Esophagus squamous epithelium (tissue), 5 donors: ENCODE measurements around the gene NCS1. TPM values are rescaled to one million over a fixed set of nuclear protein-coding genes. Genes with fewer than 3 reads are reported as not detected.

ENCODE experiments used
- DNase-seq: peaks from one replicate; lab custom pipeline; 2025; lab: John Stamatoyannopoulos, UW
- H3K27ac ChIP-seq, 4 donors: fragments of 200-600 bp; sonication (generic); one replicate each; pipeline ENCODE4 v1.5.1; 2016 to 2019; ENCODE audit warnings: mild to moderate bottlenecking in 1 of 4
- H3K27me3 ChIP-seq, 4 donors: fragments of 200-600 bp; sonication (generic); 1 replicate in 3 of 4; 2 replicates in 1 of 4; pipeline versions ENCODE4 v1.5.1 to v1.6.0; 2017 to 2021; ENCODE audit warnings: antibody characterized with exemption in 1 of 4
- H3K36me3 ChIP-seq, 3 donors: fragments of 200-600 bp; sonication (generic); one replicate each; pipeline ENCODE4 v1.5.1; 2016 to 2019
- H3K4me1 ChIP-seq, 3 donors: fragments of 200-600 bp; sonication (generic); one replicate each; pipeline ENCODE4 v1.5.1; 2017 to 2019
- H3K4me3 ChIP-seq, 4 donors: fragments of 200-600 bp; sonication (generic); 1 replicate in 3 of 4; 2 replicates in 1 of 4; pipeline ENCODE4 v1.5.1; 2016 to 2019; ENCODE audit warnings: mild to moderate bottlenecking in 2 of 4, moderate library complexity in 1 of 4
- H3K9me3 ChIP-seq, 3 donors: fragments of 200-600 bp; sonication (generic); one replicate each; pipeline ENCODE4 v1.5.1; 2016 to 2019
- CTCF ChIP-seq, 6 experiments: fragments of 450-650 bp in 4 of 6; fragments of 200-600 bp in 2 of 6; sonication (generic) in 2 of 6; IDR thresholded peaks; one replicate each; pipeline ENCODE4 v1.5.1; 2016 to 2019; ENCODE audit warnings: antibody characterized with exemption in 6 of 6, mild to moderate bottlenecking in 4 of 6, moderate library complexity in 4 of 6
- POLR2A ChIP-seq, 4 donors: fragments of 450-650 bp; IDR thresholded peaks; one replicate each; pipeline ENCODE4 v1.6.1; 2017; ENCODE audit warnings: antibody characterized with exemption in 4 of 4, mild to moderate bottlenecking in 4 of 4, moderate library complexity in 3 of 4
- WGBS, 2 donors: methylation state at CpG; one replicate each; pipeline ENCODE4 v1.1.5; 2018; 5-methylcytosine and 5-hydroxymethylcytosine counted together
- intact Hi-C: fragments of 100-400 bp; cut with DNase I; formaldehyde crosslinking; loops from one replicate; pipeline ENCODE4 v1.15.0; 2022
- total RNA-seq, 4 donors: library from RNA; depleted of rRNA; stranded (reverse); fragments of >200 nt; gene quantifications; one replicate each; pipeline ENCODE4 v1.1.0, GENCODE V29; 2016
- donor health status: DM: yes; HTN: yes; CAD: no.

Gene NCS1
- total RNA-seq, 4 donors from 2014 or later: 9.3 to 31.3 (median 15.2) TPM

GRCh38 chr9:130265431-130266235, 93.4 kb downstream of the NCS1 start, which contains the start of gene HMCN2:
HMCN2 (plus strand) TSS chr9:130265760; CDS start chr9:130265879, 119 bp downstream.
- Histone ChIP-seq H3K4me1 (peaks cover 7 to 52% (median 17%) of the 10 kb centered on the region in 3 donors), H3K27me3 (peaks cover 0 to 83% (median 5%) of the 10 kb centered on the region in 4 donors), H3K9me3 (no peaks in the 10 kb centered on the region), H3K27ac (peak within 1 kb of the TSS; percentile 41 to 90 (median 82)), H3K36me3 (no peaks in the 10 kb centered on the region), H3K4me3 (peak within 1 kb of the TSS in 3 of 4 donors; percentile 32 to 65 (median 47))
- no peak for TF ChIP-seq POLR2A (IDR thresholded peaks at IDR 0.05)
- TF ChIP-seq CTCF (IDR thresholded peaks at IDR 0.05): no peak
- DNase-seq: no peak
- intact Hi-C loops: loop anchor here (10.0 kb wide), 1 partner anchor 69 kb away; no protein-coding TSS in a partner anchor
- 0% methylated on average over 1 to 5 of the region's 89 CpGs for WGBS, 2 donors

GRCh38 chr9:130266236-130267098, 94.3 kb downstream of the NCS1 start:
- Histone ChIP-seq H3K4me3 (peak overlapping the region in 3 of 4 donors; percentile 32 to 65 (median 47)), H3K27me3 (peaks cover 0 to 75% (median 5%) of the 10 kb centered on the region in 4 donors), H3K9me3 (no peaks in the 10 kb centered on the region), H3K36me3 (no peaks in the 10 kb centered on the region), H3K27ac (peak overlapping the region; percentile 41 to 90 (median 82)), H3K4me1 (peaks cover 7 to 50% (median 17%) of the 10 kb centered on the region in 3 donors)
- TF ChIP-seq CTCF (IDR thresholded peaks at IDR 0.05) (no peak), POLR2A (IDR thresholded peaks at IDR 0.05) (no peak)
- intact Hi-C loops: loop anchor here (10.0 kb wide), 1 partner anchor 68 kb away; no protein-coding TSS in a partner anchor
- DNase-seq: no peak
- WGBS, 2 donors: 45 to 47% methylated on average over 15 to 22 of the region's 41 CpGs

GRCh38 chr9:130267930-130268329, 95.7 kb downstream of the NCS1 start:
- Histone ChIP-seq H3K27ac (peak overlapping the region; percentile 57 to 90 (median 82)), H3K4me1 (peaks cover 7 to 44% (median 17%) of the 10 kb centered on the region in 3 donors), H3K36me3 (no peaks in the 10 kb centered on the region), H3K4me3 (no peak overlapping the region), H3K27me3 (peaks cover 0 to 60% (median 5%) of the 10 kb centered on the region in 4 donors), H3K9me3 (no peaks in the 10 kb centered on the region)
- intact Hi-C loops: loop anchor here (10.0 kb wide), 1 partner anchor 67 kb away; no protein-coding TSS in a partner anchor
- no peak for TF ChIP-seq CTCF (IDR thresholded peaks at IDR 0.05)
- no peak for TF ChIP-seq POLR2A (IDR thresholded peaks at IDR 0.05)
- no peak for DNase-seq
- 80 to 92% methylated on average over 4 to 5 of the region's 5 CpGs for WGBS, 2 donors

- Histone ChIP-seq H3K27ac (peak overlapping the region; percentile 57 to 90 (median 82)), H3K27me3 (peaks cover 0 to 53% (median 5%) of the 10 kb centered on the region in 4 donors), H3K36me3 (no peaks in the 10 kb centered on the region), H3K9me3 (no peaks in the 10 kb centered on the region), H3K4me3 (peak overlapping the region in 1 of 4 donors; percentile 39), H3K4me1 (peaks cover 7 to 42% (median 15%) of the 10 kb centered on the region in 3 donors)
- intact Hi-C loops: loop anchor here (10.0 kb wide), 1 partner anchor 66 kb away; no protein-coding TSS in a partner anchor
- 32 to 39% methylated on average over 16 of the region's 16 CpGs for WGBS, 2 donors
- TF ChIP-seq POLR2A (IDR thresholded peaks at IDR 0.05) (no peak), CTCF (IDR thresholded peaks at IDR 0.05) (no peak)
- no peak for DNase-seq
Observed at GRCh38 chr9:130268521-130269211, 96.5 kb downstream of the NCS1 start.
